Astrocyte (in vitro differentiated cells and primary cell): ENCODE data around the gene WSCD2. TPM values are rescaled to one million over a fixed set of nuclear protein-coding genes. Genes with fewer than 3 reads are reported as not detected.

Experiments used
- DNase-seq: peaks from one replicate; pipeline ENCODE4 v3.0.0-alpha.2; 2010; ENCODE audit warnings: low read depth
- FAIRE-seq: peaks from 2 replicates; lab custom pipeline; 2011; peaks lifted over from hg19 to GRCh38; lab: Jason Lieb, UNC
- H2AFZ ChIP-seq: 2 replicates; pipeline ENCODE4 v1.6.0; 2012; ENCODE audit warnings: low read depth, low read length, inconsistent platforms
- H3K27ac ChIP-seq: 2 replicates; pipeline ENCODE4 v1.5.1; 2011; ENCODE audit warnings: low read depth, low read length, inconsistent platforms
- H3K27me3 ChIP-seq: 2 replicates; pipeline ENCODE4 v1.6.0; 2011; ENCODE audit warnings: low read length, inconsistent platforms; ENCODE audit not compliant: insufficient read depth
- H3K36me3 ChIP-seq: 2 replicates; pipeline ENCODE4 v1.5.1; 2011; ENCODE audit warnings: low read length, inconsistent platforms; ENCODE audit not compliant: insufficient read depth
- H3K4me1 ChIP-seq: 2 replicates; pipeline ENCODE4 v1.5.1; 2011; ENCODE audit warnings: low read length, inconsistent platforms; ENCODE audit not compliant: insufficient read depth
- H3K4me2 ChIP-seq: 2 replicates; pipeline ENCODE4 v1.6.0; 2012; ENCODE audit warnings: low read length, inconsistent platforms
- H3K4me3 ChIP-seq: 2 replicates; pipeline ENCODE4 v1.5.1; 2011; ENCODE audit warnings: low read depth, mild to moderate bottlenecking, low read length, inconsistent platforms; ENCODE audit not compliant: insufficient read depth
- H3K79me2 ChIP-seq: 2 replicates; pipeline ENCODE4 v1.6.0; 2012; ENCODE audit warnings: mild to moderate bottlenecking, low read length, inconsistent platforms; ENCODE audit not compliant: insufficient read depth
- H3K9ac ChIP-seq: 2 replicates; pipeline ENCODE4 v1.6.0; 2012; ENCODE audit warnings: mild to moderate bottlenecking, low read length, inconsistent platforms
- H3K9me3 ChIP-seq: 2 replicates; pipeline ENCODE4 v1.5.1; 2012; ENCODE audit warnings: low read depth, mild to moderate bottlenecking, low read length, inconsistent platforms; ENCODE audit not compliant: insufficient read depth
- H4K20me1 ChIP-seq: 2 replicates; pipeline ENCODE4 v1.6.0; 2012; ENCODE audit warnings: low read length, inconsistent platforms; ENCODE audit not compliant: insufficient read depth
- H3K27ac Mint-ChIP-seq: one replicate; pipeline ENCODE4 v1.8.0; 2021; ENCODE audit warnings: mild to moderate bottlenecking, mixed read lengths; ENCODE audit not compliant: unreplicated experiment
- H3K27me3 Mint-ChIP-seq: one replicate; pipeline ENCODE4 v1.8.0; 2021; ENCODE audit warnings: low read depth, mixed read lengths; ENCODE audit not compliant: unreplicated experiment
- H3K36me3 Mint-ChIP-seq: one replicate; pipeline ENCODE4 v1.8.0; 2021; ENCODE audit warnings: low read depth, mixed read lengths; ENCODE audit not compliant: unreplicated experiment
- H3K4me1 Mint-ChIP-seq: one replicate; pipeline ENCODE4 v1.8.0; 2021; ENCODE audit warnings: low read depth, mixed read lengths; ENCODE audit not compliant: unreplicated experiment
- H3K4me3 Mint-ChIP-seq: one replicate; pipeline ENCODE4 v1.8.0; 2021; ENCODE audit warnings: mild to moderate bottlenecking, moderate library complexity, mixed read lengths; ENCODE audit not compliant: unreplicated experiment
- H3K9me3 Mint-ChIP-seq: one replicate; pipeline ENCODE4 v1.8.0; 2021; ENCODE audit warnings: mild to moderate bottlenecking, mixed read lengths; ENCODE audit not compliant: unreplicated experiment
- CTCF ChIP-seq: IDR thresholded peaks from 2 replicates; pipeline ENCODE4 v1.5.1; 2011; ENCODE audit warnings: low read depth, mild to moderate bottlenecking, inconsistent platforms, low read length, moderate library complexity; ENCODE audit not compliant: insufficient read depth
- EZH2 ChIP-seq: IDR thresholded peaks from 2 replicates; pipeline ENCODE4 v1.6.1; 2012; ENCODE audit warnings: mild to moderate bottlenecking, low read length, inconsistent platforms; ENCODE audit not compliant: insufficient read depth
- total RNA-seq: library from RNA; stranded (reverse); gene quantifications from 2 replicates; pipeline ENCODE4 v1.2.1, GENCODE V29; 2021

WSCD2 gene
- total RNA-seq, 1 donor from 2014 or later = 0.11 TPM

- FAIRE-seq (no peak), DNase-seq (no peak)
- Histone ChIP-seq H3K9me3 (no peaks in the 10 kb centered on the region), H3K4me2 (no peak overlapping the region), H3K4me1 (no peaks in the 10 kb centered on the region), H2AFZ (no peak overlapping the region), H3K27ac (no peak overlapping the region), H3K36me3 (no peaks in the 10 kb centered on the region), H3K4me3 (no peak overlapping the region), H4K20me1 (no peaks in the 10 kb centered on the region), H3K79me2 (no peaks in the 10 kb centered on the region), H3K27me3 (no peaks in the 10 kb centered on the region), H3K9ac (no peak overlapping the region)
- H3K4me1 Mint-ChIP-seq = no peaks in the 10 kb centered on the region
- peaks cover 47% of the 10 kb centered on the region for H3K27me3 Mint-ChIP-seq
- H3K4me3 Mint-ChIP-seq = no peak overlapping the region
- H3K27ac Mint-ChIP-seq = no peak overlapping the region
- H3K9me3 Mint-ChIP-seq = peaks cover 2% of the 10 kb centered on the region
- TF ChIP-seq EZH2 (no peak), CTCF (no peak)
- H3K36me3 Mint-ChIP-seq = peaks cover 2% of the 10 kb centered on the region
Observed at GRCh38 chr12:108141600-108142130, 12.6 kb downstream of the WSCD2 start.

GRCh38 chr12:108143144-108143543, 14.1 kb downstream of the WSCD2 start:
- Mint-ChIP-seq H3K27ac (no peak overlapping the region), H3K36me3 (peaks cover 2% of the 10 kb centered on the region), H3K9me3 (peaks cover 2% of the 10 kb centered on the region), H3K4me1 (no peaks in the 10 kb centered on the region), H3K27me3 (peaks cover 53% of the 10 kb centered on the region), H3K4me3 (no peak overlapping the region)
- no peaks in the 10 kb centered on the region for H4K20me1 ChIP-seq
- H3K27ac ChIP-seq = no peak overlapping the region
- no peak for FAIRE-seq
- no peak for DNase-seq
- no peak overlapping the region for H3K9ac ChIP-seq
- H3K4me2 ChIP-seq = no peak overlapping the region
- no peaks in the 10 kb centered on the region for H3K4me1 ChIP-seq
- TF ChIP-seq CTCF (no peak), EZH2 (no peak)
- H3K4me3 ChIP-seq = no peak overlapping the region
- H3K79me2 ChIP-seq = no peaks in the 10 kb centered on the region
- H3K9me3 ChIP-seq = no peaks in the 10 kb centered on the region
- H2AFZ ChIP-seq = no peak overlapping the region
- H3K27me3 ChIP-seq = no peaks in the 10 kb centered on the region
- no peaks in the 10 kb centered on the region for H3K36me3 ChIP-seq

- Histone ChIP-seq H2AFZ (no peak overlapping the region), H3K36me3 (no peaks in the 10 kb centered on the region), H3K9me3 (no peaks in the 10 kb centered on the region), H4K20me1 (no peaks in the 10 kb centered on the region), H3K27me3 (no peaks in the 10 kb centered on the region), H3K9ac (no peak overlapping the region), H3K4me3 (no peak overlapping the region), H3K79me2 (no peaks in the 10 kb centered on the region), H3K27ac (no peak overlapping the region), H3K4me2 (no peak overlapping the region), H3K4me1 (no peaks in the 10 kb centered on the region)
- Mint-ChIP-seq H3K27ac (no peak overlapping the region), H3K4me3 (no peak overlapping the region), H3K9me3 (no peaks in the 10 kb centered on the region), H3K4me1 (no peaks in the 10 kb centered on the region), H3K36me3 (peaks cover 2% of the 10 kb centered on the region), H3K27me3 (peaks cover 44% of the 10 kb centered on the region)
- TF ChIP-seq CTCF (no peak), EZH2 (no peak)
- DNase-seq = no peak
- FAIRE-seq = no peak
Observed at GRCh38 chr12:108144080-108144479, 15.0 kb downstream of the WSCD2 start.
